Neural crest cell (in vitro differentiated cells): ENCODE measurements around the gene NDC1. TPM values are rescaled to one million over a fixed set of nuclear protein-coding genes. Genes with fewer than 3 reads are reported as not detected.

Source experiments
- DNase-seq: peaks from one replicate; pipeline ENCODE4 v3.0.0; 2021; ENCODE audit warnings: low read depth, mixed read lengths, low spot score
- H3K27ac Mint-ChIP-seq: one replicate; pipeline ENCODE4 v1.8.0; 2021; ENCODE audit warnings: mild to moderate bottlenecking, mixed read lengths; ENCODE audit not compliant: unreplicated experiment
- H3K27me3 Mint-ChIP-seq: 2 replicates; pipeline ENCODE4 v1.8.0; 2021; ENCODE audit warnings: low read depth, mild to moderate bottlenecking, mixed read lengths
- H3K36me3 Mint-ChIP-seq: 2 replicates; pipeline ENCODE4 v1.8.0; 2021; ENCODE audit warnings: low read depth, mild to moderate bottlenecking, mixed read lengths
- H3K4me1 Mint-ChIP-seq: 2 replicates; pipeline ENCODE4 v1.8.0; 2021; ENCODE audit warnings: mixed read lengths
- H3K4me3 Mint-ChIP-seq: one replicate; pipeline ENCODE4 v1.8.0; 2021; ENCODE audit warnings: mild to moderate bottlenecking, mixed read lengths
- H3K9me3 Mint-ChIP-seq: 2 replicates; pipeline ENCODE4 v1.8.0; 2021; ENCODE audit warnings: mixed read lengths
- CTCF ChIP-seq: fragments of 200-600 bp; sonication (generic); conservative IDR thresholded peaks from 2 replicates; pipeline ENCODE4 v1.5.0; 2021; ENCODE audit warnings: antibody characterized with exemption, mild to moderate bottlenecking
- total RNA-seq: library from RNA; stranded (reverse); gene quantifications from 2 replicates; pipeline ENCODE4 v1.2.1, GENCODE V29; 2021

NDC1 gene
- total RNA-seq, 1 donor from 2014 or later = 47.3 TPM

DNA sequence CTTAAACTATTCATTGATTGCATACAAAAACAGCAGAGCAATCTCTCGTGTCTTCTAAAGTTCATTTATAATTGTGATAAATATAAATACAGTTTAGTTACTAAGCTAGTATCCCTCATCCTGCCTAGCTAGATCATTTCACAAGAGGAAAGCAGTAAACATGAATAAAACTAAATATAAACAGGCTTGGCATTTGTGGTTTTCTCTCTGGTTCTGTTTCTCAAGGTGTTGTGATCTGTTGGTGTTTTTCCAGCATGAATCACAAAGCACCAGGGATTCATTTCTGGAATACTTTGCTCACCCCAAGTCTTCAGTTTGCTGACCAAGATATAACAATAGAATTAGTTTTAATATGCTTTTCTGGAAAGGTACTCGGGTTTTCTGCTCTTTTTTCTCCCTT lies 66.4 kb downstream of the NDC1 start:
- Mint-ChIP-seq H3K4me1 (no peaks in the 10 kb centered on the region), H3K4me3 (no peak overlapping the region), H3K27ac (no peak overlapping the region), H3K36me3 (peaks cover 2% of the 10 kb centered on the region), H3K27me3 (no peaks in the 10 kb centered on the region), H3K9me3 (no peaks in the 10 kb centered on the region)
- DNase-seq = no peak
- TF ChIP-seq CTCF = no peak

GRCh38 chr1:53769780-53770179 lies 68.3 kb downstream of the NDC1 start:
- no peak for DNase-seq
- peaks cover 4% of the 10 kb centered on the region for H3K36me3 Mint-ChIP-seq
- H3K4me3 Mint-ChIP-seq = no peak overlapping the region
- no peak overlapping the region for H3K27ac Mint-ChIP-seq
- H3K9me3 Mint-ChIP-seq = no peaks in the 10 kb centered on the region
- H3K27me3 Mint-ChIP-seq = no peaks in the 10 kb centered on the region
- H3K4me1 Mint-ChIP-seq = peaks cover 9% of the 10 kb centered on the region
- TF ChIP-seq CTCF = no peak

- Mint-ChIP-seq H3K27me3 (no peaks in the 10 kb centered on the region), H3K9me3 (no peaks in the 10 kb centered on the region), H3K4me3 (no peak overlapping the region), H3K36me3 (peaks cover 4% of the 10 kb centered on the region), H3K4me1 (peaks cover 9% of the 10 kb centered on the region), H3K27ac (no peak overlapping the region)
- DNase-seq = no peak
- TF ChIP-seq CTCF = no peak
Observed at GRCh38 chr1:53769184-53769583, 68.9 kb downstream of the NDC1 start.

DNA sequence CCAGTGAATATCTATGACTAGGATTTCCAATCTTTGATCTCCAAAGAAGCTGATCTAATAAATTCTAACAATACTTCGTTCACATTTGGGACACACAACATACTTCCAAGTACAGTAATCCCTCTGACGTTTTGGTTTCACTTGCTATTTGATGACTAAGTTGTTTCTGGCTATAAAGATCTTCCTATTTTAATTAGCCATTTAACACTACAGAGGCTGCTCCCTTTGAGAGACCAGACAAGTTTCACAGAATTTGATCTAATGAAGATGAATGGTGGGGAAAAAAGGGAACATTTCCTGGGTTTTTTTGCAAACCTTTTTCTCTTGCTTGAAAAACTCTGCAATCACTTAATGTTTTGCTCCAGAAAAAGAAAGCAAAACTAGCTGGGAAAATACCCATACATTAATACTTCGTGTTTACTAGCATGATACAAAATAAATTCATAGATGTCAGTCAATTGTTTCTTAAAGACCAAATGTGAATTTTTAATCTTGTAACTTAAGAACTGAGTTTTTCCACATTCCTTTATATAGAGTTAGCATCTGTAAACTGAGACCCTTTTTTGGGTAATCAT lies 71.2 kb downstream of the NDC1 start:
- Mint-ChIP-seq H3K27ac (no peak overlapping the region), H3K4me1 (peaks cover 9% of the 10 kb centered on the region), H3K4me3 (no peak overlapping the region), H3K36me3 (peaks cover 8% of the 10 kb centered on the region), H3K27me3 (no peaks in the 10 kb centered on the region), H3K9me3 (no peaks in the 10 kb centered on the region)
- TF ChIP-seq CTCF = no peak
- no peak for DNase-seq

GRCh38 chr1:53766194-53766742 lies 71.8 kb downstream of the NDC1 start:
- TF ChIP-seq CTCF = no peak
- Mint-ChIP-seq H3K36me3 (peaks cover 8% of the 10 kb centered on the region), H3K27ac (no peak overlapping the region), H3K9me3 (no peaks in the 10 kb centered on the region), H3K4me1 (peaks cover 9% of the 10 kb centered on the region), H3K4me3 (no peak overlapping the region), H3K27me3 (no peaks in the 10 kb centered on the region)
- DNase-seq = no peak
